Right renal cortex interstitium (tissue), 3 donors: Measurements from ENCODE around the gene PCED1B. TPM values are rescaled to one million over a fixed set of nuclear protein-coding genes. Genes with fewer than 3 reads are reported as not detected.

Experiments used
- DNase-seq, 3 donors: peaks; one replicate each; pipeline ENCODE4 v3.0.0-alpha.2; 2013; ENCODE audit warnings: low read depth in 3 of 3, low spot score in 2 of 3
- polyA plus RNA-seq, 3 donors: library from polyadenylated mRNA; unstranded; fragments of 120-200 nt; gene quantifications; one replicate each; pipeline ENCODE4 v1.2.1, GENCODE V29; 2013; ENCODE audit not compliant: insufficient read length in 3 of 3

Gene PCED1B
- polyA plus RNA-seq, 3 donors, result 3.4 to 3.8 (median 3.7) TPM

DNA sequence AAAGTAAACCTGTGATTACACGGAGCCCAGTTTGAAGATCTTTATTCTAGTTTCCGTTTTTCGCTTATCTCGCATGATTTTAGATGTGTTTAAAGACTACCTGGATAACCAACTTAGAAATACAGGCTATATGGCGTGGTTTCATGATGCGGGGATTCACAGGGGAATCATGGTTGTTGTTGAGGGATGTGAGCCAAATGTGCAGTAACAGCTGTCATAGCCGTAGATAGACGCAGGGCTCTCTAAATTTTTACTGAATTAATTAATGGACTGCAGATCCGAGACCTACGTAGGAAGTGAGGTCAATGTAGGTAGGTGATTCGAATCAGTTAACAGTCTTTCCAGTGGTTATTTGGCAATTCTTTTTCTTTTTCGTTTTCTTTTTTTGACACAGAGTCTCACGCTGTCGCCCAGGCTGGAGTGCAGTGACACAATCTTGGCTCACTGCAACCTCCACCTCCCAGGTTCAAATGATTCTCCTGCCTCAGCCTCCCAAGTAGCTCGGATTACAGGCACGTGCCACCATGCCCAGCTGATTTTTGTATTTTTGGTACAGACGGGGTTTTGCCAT, 145.2 kb downstream of the PCED1B start:
- DNase-seq, result no peak

DNA sequence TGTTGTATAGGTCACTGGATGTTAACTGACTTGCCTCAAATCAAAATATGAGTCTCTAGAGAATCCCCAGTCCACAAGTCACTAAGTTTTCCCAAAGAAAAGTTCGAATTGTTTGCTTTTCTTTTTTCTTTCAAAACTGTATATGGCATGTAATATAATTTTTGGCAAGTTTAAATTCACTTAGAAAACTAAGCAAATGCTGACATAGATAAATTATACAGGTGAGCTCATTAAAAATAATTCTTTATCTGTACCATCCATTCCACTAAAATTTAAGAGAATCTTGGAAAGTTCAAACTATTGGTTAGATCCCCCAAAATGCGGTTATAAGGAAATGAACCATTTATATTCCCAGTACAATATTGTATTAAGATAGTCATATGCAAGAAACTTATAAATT, 145.9 kb downstream of the PCED1B start:
- DNase-seq, result no peak

DNA sequence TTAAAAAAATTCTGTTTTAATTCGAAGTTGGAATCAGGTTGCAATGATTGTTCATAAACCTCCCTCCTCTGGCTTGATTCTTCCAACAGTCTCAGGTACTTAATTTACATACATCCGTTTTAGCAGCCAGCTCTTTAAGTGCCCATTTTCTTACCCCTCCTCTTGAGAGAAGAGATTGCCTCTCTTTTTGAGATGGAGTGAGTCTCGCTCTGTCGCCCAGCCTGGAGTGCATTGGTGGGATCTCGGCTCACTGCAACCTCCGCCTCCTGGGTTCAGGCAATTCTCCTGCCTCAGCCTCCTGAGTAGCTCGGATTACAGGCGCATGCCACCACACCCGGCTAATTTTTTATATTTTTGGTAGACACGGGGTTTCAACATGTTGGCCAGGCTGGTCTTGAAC, 146.8 kb downstream of the PCED1B start:
- no peak for DNase-seq

DNA sequence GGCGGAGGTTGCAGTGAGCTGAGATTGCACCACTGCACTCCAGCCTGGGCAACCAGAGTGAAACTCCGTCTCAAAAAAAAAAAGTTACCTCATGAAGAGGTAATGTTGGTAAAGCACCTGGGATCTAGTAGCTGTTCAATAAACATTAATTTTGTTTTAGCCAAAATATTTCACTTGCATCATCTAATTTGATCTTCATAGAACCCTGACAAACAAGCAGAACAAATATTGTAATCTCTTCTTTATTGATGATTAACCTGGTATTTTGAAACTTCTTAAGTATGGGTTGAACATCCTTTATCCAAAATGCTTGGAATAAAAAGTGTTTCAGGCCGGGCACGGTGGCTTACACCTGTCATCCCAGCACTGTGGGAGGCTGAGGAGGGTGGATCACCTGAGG, 149.4 kb downstream of the PCED1B start:
- no peak for DNase-seq

DNA sequence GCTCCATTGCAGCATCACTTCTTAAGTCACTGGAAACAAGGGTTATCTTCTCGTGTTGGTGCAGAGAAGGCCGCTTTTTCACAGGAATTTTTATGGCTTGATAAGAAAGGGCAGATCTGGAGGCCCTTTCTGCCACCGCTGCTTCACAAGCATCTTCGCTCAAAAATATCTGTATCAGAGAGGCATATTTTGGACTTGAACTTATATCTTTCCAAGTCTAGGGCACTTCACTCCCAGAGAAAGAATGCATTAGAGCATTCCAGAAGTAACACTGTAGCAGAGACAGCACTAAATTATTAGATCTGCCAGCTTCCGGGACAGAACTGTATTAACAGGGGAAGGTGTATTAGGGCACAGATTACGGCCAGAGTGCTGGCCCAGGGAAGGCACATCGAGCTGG, 152.0 kb downstream of the PCED1B start:
- DNase-seq, result no peak

DNA sequence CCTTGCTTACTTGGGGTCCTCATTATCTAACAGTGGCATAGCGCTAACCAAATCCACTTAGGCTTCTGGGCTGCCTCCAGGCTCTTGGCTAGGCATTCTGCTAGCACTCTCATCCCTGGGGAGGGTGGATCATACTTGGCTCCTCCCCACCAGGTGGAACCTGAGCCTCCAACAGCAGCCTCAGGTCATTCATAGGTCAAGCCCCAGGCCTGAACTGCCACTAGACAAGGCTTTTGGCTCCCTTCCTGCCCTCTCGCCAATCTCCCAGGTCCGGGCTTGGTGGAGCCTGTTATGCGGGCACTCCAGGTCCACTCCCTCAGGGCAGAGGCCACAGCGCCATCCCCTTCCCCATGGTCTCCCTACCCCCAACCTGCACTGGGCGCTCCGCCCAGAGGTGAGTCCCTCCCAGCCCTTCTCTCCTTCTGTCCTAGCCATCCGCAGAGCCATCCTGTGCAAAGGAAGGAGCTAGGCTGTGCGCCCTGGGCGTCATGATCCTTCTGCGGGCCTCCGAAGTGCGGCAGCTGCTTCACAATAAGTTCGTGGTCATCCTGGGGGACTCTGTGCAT, 155.2 kb downstream of the PCED1B start:
- DNase-seq, result no peak

DNA sequence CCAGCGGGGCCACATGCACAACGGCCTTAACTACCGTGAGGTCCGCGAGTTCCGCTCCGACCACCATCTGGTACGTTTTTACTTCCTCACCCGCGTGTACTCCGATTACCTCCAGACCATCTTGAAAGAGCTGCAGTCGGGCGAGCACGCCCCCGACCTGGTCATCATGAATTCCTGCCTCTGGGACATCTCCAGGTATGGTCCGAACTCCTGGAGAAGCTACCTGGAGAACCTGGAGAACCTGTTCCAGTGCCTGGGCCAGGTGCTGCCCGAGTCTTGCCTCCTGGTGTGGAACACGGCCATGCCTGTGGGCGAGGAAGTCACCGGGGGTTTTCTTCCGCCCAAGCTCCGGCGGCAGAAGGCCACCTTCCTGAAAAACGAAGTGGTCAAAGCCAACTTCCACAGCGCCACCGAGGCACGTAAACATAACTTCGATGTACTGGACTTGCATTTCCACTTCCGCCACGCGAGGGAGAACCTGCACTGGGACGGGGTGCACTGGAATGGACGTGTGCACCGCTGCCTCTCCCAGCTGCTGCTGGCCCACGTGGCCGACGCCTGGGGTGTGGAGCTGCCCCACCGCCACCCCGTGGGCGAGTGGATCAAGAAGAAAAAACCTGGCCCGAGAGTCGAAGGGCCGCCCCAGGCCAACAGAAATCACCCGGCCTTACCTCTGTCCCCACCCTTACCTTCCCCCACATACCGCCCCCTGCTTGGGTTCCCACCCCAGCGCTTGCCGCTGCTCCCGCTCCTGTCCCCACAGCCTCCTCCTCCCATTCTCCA, 156.0 kb downstream of the PCED1B start:
- no peak for DNase-seq

DNA sequence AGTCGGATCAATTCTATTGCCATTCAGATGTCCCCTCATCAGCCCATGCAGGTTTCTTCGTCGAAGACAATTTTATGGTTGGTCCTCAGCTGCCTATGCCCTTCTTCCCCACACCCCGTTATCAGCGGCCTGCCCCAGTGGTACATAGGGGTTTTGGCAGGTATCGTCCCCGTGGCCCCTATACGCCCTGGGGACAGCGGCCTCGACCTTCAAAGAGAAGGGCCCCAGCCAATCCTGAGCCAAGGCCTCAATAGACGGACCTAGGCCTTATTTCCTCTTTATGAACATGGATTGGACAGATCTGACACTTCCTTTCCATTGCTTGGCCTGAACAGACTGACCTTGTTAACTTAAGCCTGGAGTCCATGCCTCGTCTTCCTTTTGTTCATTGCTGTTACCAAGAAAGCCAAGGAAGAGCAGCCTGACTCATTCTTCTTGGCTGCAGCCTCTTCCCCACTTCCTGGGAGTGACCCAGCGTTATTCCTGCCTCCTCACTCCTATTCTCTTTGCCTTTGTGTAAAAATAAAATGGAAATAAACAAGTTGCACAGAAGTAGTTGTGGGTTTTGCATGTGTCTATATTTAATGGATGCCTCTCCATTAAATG, 156.8 kb downstream of the PCED1B start:
- no peak for DNase-seq

DNA sequence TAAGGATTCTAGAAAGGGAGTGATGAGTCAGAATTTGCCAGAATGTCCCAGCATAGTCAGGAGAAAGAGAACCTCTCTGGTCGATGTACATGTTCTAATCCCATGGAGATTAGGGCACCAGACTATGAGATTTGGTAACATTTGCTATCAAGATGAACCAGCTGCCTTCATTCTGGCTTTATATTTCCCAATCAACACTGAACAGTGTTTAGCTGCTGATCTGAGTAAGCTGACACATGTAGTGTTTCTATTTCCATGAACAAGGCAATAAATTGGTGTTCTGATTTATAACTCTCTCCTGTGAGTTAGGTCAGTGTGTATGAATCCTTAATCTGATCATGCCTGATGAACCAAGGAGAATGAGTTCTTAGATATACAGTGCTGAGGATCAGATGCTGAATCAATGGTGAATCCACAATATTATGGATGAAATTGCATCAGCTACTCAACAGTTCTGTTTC, 158.4 kb downstream of the PCED1B start:
- DNase-seq, result no peak

DNA sequence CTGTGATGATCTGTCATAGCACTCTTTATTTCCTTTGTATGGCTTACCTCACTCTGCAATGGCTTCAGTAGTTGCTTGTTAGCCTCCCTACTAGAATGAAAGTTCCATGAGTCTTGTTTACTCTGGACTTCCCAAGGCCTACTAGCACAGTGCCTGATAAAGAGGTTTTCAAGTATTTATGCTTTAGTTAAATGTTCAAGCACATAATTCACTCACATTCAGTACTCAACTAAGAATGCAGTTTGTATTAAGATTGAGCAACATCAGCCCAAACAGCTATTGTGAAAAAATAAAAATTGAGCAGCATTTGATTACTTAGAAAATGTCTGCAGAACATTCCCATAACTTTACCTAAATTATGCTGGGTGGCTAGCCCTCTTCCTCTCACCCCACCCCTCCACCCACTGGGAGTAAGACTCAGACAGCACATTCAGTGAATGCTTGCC, 159.3 kb downstream of the PCED1B start:
- no peak for DNase-seq

DNA sequence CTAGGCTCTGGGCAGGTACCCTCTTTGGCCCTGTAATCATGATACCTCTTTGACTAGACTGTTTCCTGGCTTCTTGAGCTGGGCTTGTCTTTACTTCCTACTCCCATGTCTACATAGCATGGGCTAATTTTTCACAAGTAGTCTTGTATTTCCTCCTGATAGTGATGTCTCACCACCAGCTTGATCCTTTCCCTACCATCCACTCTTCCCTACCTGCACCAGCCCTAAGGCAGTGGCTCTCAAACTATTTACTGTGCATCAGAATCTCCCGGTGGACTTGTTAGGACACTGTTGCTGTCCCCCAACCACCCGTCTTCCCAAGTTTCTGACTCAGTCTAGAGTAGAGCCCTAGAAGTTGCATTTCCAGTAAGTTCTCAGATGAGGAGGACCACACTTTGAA, 163.0 kb downstream of the PCED1B start:
- DNase-seq, result no peak

DNA sequence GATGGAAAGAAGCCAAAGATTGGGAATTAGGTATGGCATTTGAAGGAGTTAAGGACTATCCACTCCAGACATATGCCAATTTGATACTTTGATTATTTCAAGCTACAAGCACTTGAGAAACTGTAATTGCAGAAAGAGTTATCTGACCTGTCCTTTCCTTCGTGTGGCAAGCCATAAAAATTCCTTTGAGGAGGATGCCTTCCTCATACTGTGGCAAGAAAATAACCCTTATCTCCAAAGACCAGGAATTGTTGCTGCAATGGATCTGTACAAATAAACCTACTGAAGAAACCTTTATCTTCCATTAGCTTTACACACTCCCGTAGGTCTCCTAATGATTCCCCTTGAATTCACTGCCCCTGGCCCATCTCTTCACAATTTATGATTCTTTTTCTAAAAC, 165.4 kb downstream of the PCED1B start:
- no peak for DNase-seq

DNA sequence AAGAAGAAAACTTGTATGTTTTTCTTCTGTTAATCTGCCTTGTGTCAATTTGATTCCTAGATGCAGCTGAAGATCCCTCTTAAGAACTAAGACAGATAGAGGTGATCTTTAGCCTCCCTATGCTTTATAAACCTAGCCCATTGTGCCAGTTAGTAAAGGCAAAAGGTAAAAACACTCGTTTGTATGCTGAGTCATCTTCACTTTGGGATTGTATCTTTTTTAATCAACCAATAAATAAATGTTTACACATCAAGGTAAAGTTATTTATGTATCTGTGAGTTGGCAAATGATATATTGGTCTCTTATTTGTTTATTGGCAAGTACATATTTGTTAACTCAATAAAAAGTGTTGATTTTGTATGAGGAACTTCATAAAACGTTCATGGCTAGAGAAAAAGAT, 166.2 kb downstream of the PCED1B start:
- no peak for DNase-seq

DNA sequence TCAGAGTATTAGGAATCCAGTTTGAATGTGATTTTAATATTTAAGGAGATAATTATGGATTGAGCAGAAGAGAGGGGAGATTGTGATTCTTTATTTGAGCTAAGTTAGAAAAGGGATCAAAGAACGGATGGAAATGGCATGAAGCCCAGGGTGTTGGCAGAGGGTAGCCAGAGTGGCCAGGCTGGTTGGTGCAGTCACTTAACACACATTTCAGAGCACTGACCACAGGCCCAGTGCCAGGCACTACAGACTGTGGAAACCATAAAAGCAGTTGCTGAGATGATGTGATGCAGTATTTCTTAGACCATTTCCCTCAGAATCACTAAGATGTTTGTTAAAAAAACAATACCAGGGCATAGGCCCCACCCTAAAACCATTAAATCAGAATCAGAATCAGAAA, 168.0 kb downstream of the PCED1B start:
- DNase-seq, result no peak

DNA sequence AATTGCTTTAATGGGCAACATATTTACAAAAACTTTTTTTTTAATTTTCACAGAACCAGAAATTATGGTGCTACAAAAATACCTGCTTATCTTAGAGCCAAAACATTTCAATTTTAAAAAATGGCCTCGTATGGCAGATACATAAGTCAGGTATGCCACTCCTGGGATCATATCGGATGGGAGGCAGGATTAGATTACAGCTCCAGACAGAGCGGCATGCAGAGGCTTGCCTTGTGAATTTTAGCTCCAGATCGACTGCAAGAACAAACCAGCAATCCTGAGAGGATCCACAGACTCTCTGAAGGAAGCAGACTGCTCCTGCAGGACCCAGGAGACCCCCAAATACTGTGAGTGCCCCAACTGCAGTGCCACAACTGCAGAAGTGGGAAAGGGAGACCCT, 169.7 kb downstream of the PCED1B start:
- no peak for DNase-seq

DNA sequence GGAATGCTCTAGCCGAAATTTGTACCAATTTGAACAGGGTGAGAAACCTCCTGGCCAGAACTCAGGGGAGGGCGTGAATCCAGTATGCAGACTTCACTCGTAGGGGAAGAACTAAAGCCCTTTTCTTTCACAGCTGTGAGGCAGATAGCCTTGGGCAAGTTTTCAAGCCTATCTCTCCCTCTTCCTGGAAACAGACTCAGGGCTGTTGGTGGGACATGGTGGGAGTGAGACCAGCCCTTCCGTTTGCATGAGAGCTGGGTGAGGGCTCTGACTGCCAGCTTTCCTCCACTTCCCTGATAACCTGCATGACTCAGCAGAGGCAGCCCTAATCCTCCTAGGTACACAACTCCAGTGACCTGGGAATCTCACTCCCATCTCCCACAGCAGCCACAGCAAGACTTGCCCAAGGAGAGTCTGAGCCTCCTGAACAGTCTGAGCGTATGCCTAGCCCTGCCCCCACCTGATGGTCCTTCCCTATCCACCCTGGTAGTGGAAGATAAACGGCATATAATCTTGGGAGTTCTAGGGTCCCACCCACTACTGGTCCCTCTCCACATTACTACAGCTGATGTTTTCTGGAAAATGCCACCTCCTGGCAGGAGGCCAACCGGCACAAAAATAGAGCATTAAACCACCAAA, 170.4 kb downstream of the PCED1B start:
- DNase-seq, result no peak

DNA sequence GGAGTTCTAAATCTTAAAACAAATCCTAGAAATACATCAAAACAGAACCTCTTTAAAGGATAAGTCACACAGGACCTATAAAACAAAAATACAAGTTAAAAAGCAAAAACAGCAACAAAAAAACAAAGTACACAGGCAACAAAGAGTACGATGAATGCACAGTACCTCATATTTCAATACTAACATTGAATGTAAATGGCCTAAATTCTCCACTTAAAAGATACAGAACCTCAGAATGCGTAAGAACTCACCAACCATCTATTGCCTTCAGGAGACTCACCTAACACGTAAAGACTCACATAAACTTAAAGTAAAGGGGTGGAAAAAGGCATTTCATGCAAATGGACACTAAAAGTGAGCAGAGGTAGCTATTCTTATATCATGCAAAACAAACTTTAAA, 172.5 kb downstream of the PCED1B start:
- no peak for DNase-seq

DNA sequence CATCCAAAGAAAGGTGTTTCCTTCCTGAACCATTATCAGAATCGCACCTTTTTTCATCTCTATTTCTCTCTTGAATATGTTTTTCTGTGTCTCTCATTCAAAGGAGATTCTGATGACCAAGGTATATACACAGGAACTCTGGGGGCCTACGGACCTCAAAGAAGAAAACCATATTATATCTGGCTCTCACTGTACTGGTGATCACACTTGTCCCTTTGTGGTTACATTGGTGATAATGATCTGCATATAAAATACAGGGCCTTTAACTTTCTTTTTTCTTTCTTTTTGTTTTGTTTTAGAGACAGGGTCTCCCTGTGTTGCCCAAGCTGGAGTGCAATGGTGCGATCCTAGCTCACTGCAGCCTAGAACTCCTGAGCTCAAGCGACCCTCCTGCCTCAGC, 185.5 kb downstream of the PCED1B start:
- DNase-seq, result no peak

DNA sequence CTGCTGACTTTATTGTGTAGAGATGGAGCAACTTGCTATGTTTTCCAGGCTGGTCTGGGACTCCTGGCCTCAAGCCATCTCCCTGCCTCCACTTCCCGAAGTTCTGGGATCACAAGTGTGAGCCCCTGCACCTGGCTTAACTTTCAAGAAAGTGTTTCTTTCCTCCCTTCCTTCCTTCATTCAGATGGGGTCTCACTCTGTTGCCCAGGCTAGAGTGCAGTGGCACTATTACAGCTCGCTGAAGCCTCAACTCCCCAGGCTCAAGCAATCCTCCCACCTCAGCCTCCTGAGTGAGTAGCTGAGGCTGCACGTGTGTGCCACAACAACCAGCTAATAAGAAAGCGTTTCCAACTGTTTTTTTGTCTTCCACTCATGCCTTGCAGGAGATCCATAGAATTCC, 186.0 kb downstream of the PCED1B start:
- DNase-seq, result no peak

DNA sequence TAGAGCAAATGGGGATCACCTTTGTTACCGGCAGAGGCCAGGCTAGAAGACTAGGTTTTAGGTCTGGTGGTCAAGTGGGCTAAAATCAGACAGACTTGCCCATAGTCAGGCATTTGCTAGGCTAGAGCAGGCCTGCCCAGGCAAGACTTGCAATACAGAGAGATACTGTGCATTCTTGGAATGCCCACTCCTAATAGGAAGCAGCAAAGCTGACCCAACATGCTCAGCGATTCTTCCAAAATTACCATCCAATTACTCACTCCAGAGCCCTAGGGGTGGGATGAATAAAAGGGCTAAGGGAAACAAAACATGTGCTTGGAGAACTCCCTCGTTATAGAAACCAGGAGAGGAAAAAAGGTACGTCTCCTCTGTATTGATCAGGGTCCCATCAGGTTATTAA, 188.2 kb downstream of the PCED1B start:
- DNase-seq, result no peak
